Lower lobe of right lung (tissue), 2 donors: ENCODE data around the gene NADK. TPM values are rescaled to one million over a fixed set of nuclear protein-coding genes. Genes with fewer than 3 reads are reported as not detected.

Source experiments
- ATAC-seq, 2 donors: fragments of 200-7000 bp; cut with Tn5 transposase; one replicate each; pipeline ENCODE4 v1.9.1; 2020 to 2022; ENCODE audit warnings: mild to moderate bottlenecking in 2 of 2, moderate library complexity in 2 of 2
- DNase-seq: peaks from one replicate; pipeline ENCODE4 v3.0.0-alpha.2; 2020
- H3K27ac ChIP-seq: fragments of 200-600 bp; one replicate; pipeline ENCODE4 v1.8.0; 2022
- H3K27me3 ChIP-seq: fragments of 200-600 bp; one replicate; pipeline ENCODE4 v1.8.0; 2022; ENCODE audit warnings: low read depth
- H3K36me3 ChIP-seq: fragments of 200-600 bp; one replicate; pipeline ENCODE4 v1.8.0; 2022; ENCODE audit warnings: mild to moderate bottlenecking
- H3K4me1 ChIP-seq: fragments of 200-600 bp; one replicate; pipeline ENCODE4 v1.8.0; 2022
- H3K4me3 ChIP-seq: fragments of 200-600 bp; one replicate; pipeline ENCODE4 v1.8.0; 2022; ENCODE audit warnings: mild to moderate bottlenecking
- H3K9me3 ChIP-seq: fragments of 200-600 bp; one replicate; pipeline ENCODE4 v1.8.0; 2022
- CTCF ChIP-seq: fragments of 200-600 bp; IDR thresholded peaks from one replicate; pipeline ENCODE4 v1.8.0; 2022; ENCODE audit warnings: antibody characterized with exemption, mild to moderate bottlenecking
- intact Hi-C: fragments of 100-400 bp; cut with DNase I; formaldehyde crosslinking; loops from one replicate; pipeline ENCODE4 v1.11.0; 2022
- total RNA-seq: library from RNA; stranded (reverse); fragmentation: NEBNext Ultra II Directional; extraction: Animal tissue kit (Norgen Biotek cat#: 25700); gene quantifications from one replicate; pipeline ENCODE4 v1.2.1, GENCODE V29; 2021
- donor health status: DM: no; HTN: yes; CAD: no; lungs with severe emphysema.

Gene NADK
- total RNA-seq, 1 donor from 2014 or later, result 133 TPM

- Histone ChIP-seq H3K27ac (no peak overlapping the region), H3K9me3 (no peaks in the 10 kb centered on the region), H3K4me3 (no peak overlapping the region), H3K36me3 (peaks cover 76% of the 10 kb centered on the region), H3K4me1 (peaks cover 19% of the 10 kb centered on the region), H3K27me3 (no peaks in the 10 kb centered on the region)
- ATAC-seq (no peak), DNase-seq (peak; percentile 40)
- intact Hi-C loops, result no loop called here
- TF ChIP-seq CTCF, result no peak
Observed at GRCh38 chr1:1786836-1787605, 8.8 kb upstream of the NADK start.

GRCh38 chr1:1785666-1786065 is 7.4 kb upstream of the NADK start:
- no peak overlapping the region for H3K4me3 ChIP-seq
- TF ChIP-seq CTCF, result no peak
- no peaks in the 10 kb centered on the region for H3K27me3 ChIP-seq
- peak; percentile 17 for DNase-seq
- peaks cover 33% of the 10 kb centered on the region for H3K4me1 ChIP-seq
- intact Hi-C loops, result no loop called here
- H3K36me3 ChIP-seq, result peaks cover 63% of the 10 kb centered on the region
- no peaks in the 10 kb centered on the region for H3K9me3 ChIP-seq
- ATAC-seq, result no peak
- no peak overlapping the region for H3K27ac ChIP-seq

GRCh38 chr1:1784933-1785332 is 6.7 kb upstream of the NADK start:
- H3K36me3 ChIP-seq, result peaks cover 56% of the 10 kb centered on the region
- H3K27me3 ChIP-seq, result no peaks in the 10 kb centered on the region
- DNase-seq (peak; percentile 34), ATAC-seq (no peak)
- H3K9me3 ChIP-seq, result no peaks in the 10 kb centered on the region
- H3K27ac ChIP-seq, result no peak overlapping the region
- H3K4me1 ChIP-seq, result peaks cover 40% of the 10 kb centered on the region
- H3K4me3 ChIP-seq, result no peak overlapping the region
- no peak for TF ChIP-seq CTCF
- intact Hi-C loops, result no loop called here

- ATAC-seq (no peak), DNase-seq (peak; percentile 41)
- H3K4me3 ChIP-seq, result peak overlapping the region; percentile 45
- intact Hi-C loops, result no loop called here
- no peak for TF ChIP-seq CTCF
- peaks cover 54% of the 10 kb centered on the region for H3K4me1 ChIP-seq
- H3K27ac ChIP-seq, result peak overlapping the region; percentile 87
- no peaks in the 10 kb centered on the region for H3K27me3 ChIP-seq
- H3K36me3 ChIP-seq, result peaks cover 39% of the 10 kb centered on the region
- no peaks in the 10 kb centered on the region for H3K9me3 ChIP-seq
Observed at GRCh38 chr1:1783320-1783719, 5.0 kb upstream of the NADK start.

GRCh38 chr1:1782399-1783221 is 4.3 kb upstream of the NADK start:
- peak; percentile 64 to 68 for ATAC-seq
- DNase-seq, result peak; percentile 85
- intact Hi-C loops, result no loop called here

More at GRCh38 chr1:1782399-1783221, 4.3 kb upstream of the NADK start:
- Histone ChIP-seq H3K4me3 (peak overlapping the region; percentile 45), H3K9me3 (no peaks in the 10 kb centered on the region), H3K36me3 (peaks cover 32% of the 10 kb centered on the region), H3K4me1 (peaks cover 55% of the 10 kb centered on the region), H3K27ac (peak overlapping the region; percentile 87), H3K27me3 (no peaks in the 10 kb centered on the region)
- TF ChIP-seq CTCF, result no peak
